Measurements from ENCODE around the gene OR5V1.

GRCh38 chr6:29376003-29376402 is 7.3 kb upstream of the OR5V1 start:
- TF ChIP-seq CTCF (IDR thresholded peaks at IDR 0.05 in 4 of 5, conservative IDR thresholded peaks at IDR 0.05 in 1 of 5) (no peak), POLR2A (IDR thresholded peaks at IDR 0.05) (no peak)

Data from gastrocnemius medialis (tissue), 4 donors.